GM21528 (cell line): ENCODE measurements around the gene NDUFAF4.

Source experiments
- ATAC-seq: cut with Tn5 transposase; IDR thresholded peaks from one replicate; pipeline ENCODE4 v1.9.1; 2021; ENCODE audit warnings: mild to moderate bottlenecking, moderate library complexity; ENCODE audit not compliant: unreplicated experiment, low FRiP score

The NDUFAF4 gene

DNA sequence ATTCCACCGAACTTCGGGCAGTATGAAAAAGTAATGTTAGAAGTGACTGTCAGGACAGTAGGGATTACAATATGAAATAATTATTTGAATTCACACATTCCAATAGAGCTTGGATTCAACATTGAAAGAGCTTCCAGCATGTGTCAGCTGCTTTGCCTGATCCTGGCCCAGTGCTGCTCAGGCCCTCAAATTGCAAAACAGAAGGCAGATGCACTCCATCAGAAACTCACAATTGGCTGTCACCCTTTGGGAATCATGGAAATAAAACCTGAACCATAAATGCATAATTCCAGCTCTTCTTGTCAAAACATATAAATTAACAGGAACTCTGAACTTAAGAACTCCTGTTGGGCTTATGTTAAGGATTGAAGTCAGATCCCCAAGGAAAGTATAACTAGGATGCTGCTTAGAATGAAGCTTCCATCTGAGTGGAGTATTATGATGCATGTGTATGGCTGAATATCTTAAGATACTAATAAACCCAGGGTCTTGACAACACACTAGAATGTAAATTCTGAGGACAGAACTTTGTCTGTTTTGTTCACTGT, 1.8 kb upstream of the NDUFAF4 start:
- ATAC-seq = no peak

DNA sequence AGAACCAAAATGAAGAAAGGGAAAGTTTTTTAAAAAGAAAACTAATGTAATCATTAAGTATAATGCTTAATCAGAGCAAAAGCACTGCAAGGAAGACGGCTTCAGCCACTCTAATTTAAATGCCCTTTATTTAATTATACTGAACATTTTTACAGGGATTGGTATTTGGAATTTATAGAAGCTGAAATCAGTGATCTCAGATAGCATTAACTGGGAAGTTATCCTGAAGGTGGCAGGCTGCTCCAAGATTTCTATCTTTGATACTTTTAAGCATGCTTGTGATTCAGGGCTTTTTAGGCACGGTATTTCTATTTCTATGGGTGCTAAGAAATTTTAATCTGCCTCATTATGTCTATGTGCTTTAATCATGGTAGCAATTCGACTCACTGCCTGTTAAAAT, 1.3 kb upstream of the NDUFAF4 start:
- ATAC-seq = no peak

DNA sequence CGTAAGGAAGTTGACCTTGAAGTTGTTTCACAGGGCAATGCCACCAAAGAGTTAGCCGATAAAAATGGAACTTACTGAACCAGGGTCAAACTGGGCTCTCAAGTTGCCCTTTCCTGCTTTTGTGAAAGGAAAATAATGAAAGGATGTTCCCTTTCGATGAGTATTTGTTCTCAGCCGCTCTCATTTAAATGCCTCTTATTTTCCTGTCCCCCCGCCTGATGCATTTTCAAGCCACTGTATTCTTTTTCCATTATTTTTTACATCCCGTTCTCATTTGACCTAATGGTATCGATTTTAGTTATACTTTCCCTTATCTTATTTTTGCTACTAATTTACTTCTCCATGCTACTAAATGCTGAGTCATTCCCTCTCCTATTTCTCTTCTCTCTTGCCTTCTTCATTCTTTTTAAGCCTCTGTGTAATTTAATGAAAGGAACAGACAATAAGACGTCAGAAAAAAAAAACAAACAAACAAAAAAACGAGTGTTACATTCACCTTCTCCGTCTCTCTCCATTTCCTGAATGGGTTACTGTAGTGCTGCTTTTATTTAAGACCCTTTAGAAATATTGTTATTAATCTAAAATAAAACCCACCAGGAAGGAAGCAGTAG, 655 bp upstream of the NDUFAF4 start:
- no peak for ATAC-seq

DNA sequence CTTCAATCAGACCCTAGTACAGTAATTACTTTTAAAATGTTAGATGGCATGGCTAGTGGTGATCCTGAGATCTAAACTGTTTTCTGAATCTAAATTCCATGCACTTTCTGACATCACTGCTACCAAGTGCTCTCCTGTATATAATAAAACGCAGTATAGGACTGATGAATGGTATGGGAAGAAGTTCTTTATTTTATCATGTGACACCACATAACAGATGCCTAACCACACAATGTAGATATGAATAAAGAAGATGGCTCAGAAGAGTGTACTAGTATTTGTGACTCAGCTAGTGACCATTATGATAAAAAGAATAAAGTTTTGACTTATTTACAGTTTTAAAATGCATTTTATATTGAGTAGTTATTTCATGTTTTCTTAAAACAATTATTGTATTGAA, 8.5 kb downstream of the NDUFAF4 start:
- ATAC-seq = no peak

DNA sequence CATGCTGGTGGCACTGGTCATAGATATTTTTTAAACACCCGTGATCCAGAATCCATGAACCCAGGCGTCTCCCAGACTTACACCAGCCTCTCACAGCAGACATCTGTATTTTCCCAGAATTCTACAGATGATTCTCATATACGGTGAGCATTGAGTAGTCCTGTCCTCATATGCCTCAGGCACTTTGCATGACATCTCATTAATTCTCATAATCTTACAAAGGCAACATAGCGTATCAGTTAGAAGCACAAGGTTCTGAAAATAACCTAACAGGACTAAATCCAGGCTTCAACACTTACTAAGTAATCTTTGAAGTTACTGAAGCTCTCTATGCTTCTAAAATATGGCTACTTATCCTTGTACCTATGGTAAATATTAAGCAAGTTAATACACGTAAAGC, 8.9 kb downstream of the NDUFAF4 start:
- no peak for ATAC-seq

DNA sequence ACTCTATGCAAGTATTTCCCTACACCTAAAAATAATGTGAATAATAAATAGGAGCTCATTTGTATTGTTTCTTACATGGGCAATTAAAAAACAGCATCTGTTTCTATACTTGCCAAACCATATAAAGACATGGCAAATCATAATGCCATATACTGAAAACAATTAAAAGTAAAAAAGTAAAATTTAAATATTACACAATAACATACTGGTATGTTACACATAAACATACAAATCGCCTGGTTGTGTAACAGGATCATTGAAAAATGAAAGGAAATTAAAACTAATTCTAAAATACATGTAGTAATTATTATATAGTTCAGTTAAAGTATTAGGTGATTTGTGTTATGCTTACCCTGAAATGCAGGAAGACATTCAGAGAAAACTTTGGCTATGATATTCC, 11.2 kb downstream of the NDUFAF4 start:
- no peak for ATAC-seq

DNA sequence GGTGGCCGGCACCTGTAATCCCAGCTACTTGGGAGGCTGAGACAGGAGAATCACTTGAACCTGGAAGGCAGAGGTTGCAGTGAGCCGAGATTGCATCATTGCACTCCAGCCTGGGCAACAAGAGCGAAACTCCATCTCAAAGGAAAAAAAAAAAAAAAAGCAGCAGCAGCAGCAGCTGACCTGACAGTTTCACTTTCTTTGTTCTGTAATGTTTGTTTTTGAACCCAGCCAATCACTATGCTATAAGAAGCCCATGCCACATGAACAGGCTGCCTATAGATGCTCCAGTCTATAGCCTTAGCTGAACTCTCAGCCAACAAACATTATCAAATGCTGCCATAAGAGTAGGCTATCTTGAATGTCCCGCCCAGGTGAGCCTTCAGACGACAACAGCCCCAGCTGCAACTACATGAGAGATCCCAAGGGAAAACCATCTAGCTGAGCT, 12.5 kb downstream of the NDUFAF4 start:
- peak; percentile 93 for ATAC-seq

DNA sequence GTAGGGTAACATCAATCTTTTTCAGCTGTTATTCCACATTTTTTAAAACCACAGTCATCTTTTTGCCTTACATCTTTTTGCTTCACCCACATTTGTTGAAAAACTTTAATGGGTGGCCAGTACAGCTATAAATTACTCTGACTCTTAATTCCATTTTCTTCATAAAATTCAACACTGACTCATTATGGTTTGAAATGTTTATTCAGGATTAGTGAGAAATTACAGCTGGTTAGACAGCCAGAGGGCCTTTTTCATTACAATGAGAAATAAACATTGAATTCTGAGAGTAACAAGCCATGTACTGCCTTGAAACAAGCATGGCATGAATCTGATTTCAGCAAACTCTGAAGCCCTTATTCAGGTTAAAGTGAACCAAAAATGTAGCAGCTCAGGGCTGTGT, 19.5 kb downstream of the NDUFAF4 start:
- no peak for ATAC-seq

DNA sequence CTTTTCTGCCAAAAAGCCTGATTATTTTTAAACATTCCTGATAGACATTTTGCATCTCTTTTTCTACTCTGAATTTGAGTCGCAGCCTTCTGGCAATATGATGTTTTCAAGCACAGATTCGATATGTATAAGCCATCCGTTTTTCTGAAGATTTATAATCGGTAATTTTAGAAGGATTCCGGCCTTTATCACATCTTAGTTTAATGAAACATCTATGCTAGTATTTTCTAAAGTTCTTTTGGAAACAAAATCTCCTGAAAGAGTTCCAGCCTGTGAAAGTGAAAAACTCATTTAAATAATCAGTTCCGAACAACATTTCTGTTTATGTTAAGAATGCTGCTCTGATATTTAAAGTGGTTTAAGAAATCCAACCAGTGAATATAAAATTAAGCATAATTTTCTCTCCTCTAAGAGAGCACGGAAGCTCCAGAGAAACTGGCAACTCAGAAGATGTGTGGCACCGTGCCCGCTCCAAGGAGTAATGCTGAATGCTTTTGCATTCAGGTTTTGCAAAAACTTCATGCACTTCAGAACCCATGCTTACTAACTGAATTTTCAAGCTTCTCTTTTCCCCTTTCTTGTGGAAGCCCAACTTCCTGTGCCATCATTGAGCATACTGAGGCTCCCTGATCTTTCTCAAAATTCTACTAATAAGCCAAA, 20.7 kb downstream of the NDUFAF4 start:
- no peak for ATAC-seq

DNA sequence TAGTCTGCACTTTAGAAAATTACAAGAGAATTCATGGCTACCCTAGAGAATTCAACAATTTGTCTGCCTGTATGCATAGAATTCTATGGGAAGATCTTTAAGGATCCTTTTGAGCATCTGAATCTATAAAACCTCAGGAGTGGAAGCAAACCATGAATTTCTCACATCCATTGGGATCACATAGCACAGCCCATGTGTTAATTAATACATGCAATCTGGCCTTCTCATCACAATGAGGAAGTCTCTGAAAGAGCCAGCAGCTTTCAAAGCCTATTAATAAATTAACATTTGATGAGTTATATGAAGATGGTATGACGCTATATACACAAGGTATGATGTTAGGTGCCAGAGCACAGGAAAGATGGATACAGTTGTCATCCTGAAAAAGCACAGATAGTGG, 24.7 kb downstream of the NDUFAF4 start:
- no peak for ATAC-seq

DNA sequence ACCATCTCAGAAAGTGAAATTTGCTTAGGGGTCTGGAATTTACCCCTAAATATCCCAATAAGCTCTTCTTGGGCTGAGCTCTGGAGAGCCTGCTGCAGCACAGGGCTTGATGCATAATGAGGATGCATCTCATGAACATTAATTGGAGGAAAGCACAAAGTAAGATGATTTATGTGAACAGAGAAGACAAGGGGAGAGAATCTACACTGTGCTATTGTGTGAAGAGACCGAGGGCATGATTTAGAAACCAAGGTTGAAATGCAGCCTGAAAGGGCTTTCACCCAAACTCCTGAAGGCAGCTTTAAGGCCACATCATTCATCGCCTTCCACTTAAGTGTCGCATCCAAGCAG, 32.7 kb downstream of the NDUFAF4 start:
- no peak for ATAC-seq

DNA sequence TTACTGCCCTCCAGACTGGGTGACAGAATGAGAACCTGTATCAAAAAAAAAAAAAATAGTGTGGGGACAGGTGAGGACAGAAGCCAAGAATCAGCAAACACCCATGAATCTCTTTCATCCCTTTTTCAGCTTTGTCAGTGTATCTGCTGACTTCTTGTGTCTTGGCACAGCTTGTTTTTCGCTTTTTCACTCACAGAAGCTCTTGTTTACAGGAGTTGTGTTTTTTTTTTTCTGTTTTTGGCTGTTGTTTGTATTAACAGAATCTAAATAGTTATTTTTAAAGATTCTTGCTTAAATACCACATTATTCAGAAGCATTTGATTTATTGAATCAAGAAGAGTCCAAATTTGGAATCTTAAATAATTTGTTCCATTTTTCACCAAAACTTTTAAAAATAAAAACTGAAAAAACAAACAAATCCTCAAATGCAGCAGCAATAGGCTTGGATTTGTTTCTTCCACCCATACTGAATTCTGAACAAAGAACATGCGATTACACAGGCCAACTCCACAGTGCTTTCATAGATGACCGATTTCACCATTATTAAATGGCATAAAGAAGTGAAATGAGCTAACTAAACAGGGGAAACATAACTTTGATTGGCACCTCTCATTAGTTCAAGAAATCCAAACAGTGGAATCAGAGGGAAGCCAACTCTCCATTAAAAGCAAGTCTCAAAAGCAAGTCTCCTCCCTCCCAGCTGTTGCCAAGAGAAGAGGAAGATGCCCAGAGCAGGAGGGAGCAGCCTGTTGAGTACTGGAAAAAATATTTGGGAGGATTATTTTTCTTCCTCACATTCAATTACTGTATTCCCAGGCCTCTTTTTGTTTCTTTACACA, 33.3 kb downstream of the NDUFAF4 start:
- no peak for ATAC-seq

DNA sequence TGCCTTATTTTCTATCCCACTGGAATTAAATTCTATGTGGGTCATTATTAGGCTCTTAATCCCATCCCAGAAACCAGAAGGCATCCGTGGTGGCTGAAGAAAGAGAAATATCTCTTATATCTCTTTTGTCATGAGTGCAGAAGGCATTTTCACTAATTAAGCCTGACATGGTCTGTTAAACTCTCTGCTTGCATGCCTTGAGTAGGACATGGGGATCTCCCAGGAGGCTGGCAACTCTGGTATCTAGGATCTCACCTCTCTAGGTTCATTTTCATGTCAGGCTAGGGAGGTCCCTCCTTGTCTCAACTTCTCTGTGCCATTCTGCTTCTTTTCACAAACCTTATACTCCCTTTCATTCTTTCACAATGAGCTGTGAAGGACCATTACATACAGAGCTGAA, 35.1 kb downstream of the NDUFAF4 start:
- no peak for ATAC-seq

DNA sequence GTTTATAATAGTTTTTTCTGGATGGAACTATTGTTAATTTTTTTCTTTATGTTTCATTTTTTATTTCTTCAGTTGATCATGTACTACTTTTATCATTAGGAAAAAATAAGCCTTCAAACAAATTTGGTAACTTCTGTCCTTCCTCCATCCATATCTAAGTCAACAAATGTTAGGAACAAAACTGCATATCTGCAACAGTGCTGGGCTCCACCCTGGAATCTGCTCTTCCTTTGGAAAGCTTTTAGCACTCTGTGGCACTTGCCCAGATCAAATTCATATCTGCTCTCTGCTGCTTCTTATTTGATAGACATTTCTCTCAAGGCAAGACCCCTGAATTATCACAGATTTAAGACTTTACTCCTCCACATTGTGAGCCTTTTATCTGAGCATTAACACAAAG, 36.1 kb downstream of the NDUFAF4 start:
- no peak for ATAC-seq

DNA sequence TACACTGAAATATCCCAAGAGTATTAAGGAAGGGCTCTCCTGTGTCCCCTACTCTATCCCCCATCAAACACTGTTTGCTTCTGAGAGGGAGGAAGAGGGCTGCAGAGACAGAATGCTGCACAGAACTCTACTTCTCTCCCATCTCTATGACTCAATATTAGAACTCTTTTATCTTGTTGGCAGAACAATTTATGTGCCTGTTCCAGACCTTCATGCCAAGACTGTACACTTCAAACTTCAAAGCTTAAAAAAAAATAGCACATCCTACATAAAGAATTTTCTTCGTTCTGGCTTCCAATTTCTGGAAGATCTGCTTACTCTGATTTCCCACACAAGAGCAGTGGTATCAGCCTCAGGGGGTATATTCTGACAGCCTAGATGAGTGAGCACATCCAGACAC, 40.8 kb downstream of the NDUFAF4 start:
- no peak for ATAC-seq

DNA sequence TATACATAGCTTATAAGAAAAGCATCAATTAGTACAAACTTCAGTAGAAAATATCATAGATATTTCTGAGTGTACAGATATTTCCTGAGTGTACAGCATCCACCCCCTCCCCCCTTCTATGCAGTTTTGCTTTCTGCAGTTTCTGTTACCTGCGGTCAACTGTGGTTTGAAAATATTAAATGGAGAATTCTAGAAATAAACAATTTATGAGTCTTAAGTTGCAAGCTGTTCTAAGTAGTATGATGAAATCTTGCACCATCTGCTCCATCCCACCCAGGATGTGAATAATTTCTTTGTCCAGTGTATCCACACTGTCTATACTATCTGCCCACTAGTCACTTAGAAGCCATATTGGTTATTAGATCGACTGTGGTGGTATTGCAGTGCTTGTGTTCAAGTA, 44.6 kb downstream of the NDUFAF4 start:
- no peak for ATAC-seq

DNA sequence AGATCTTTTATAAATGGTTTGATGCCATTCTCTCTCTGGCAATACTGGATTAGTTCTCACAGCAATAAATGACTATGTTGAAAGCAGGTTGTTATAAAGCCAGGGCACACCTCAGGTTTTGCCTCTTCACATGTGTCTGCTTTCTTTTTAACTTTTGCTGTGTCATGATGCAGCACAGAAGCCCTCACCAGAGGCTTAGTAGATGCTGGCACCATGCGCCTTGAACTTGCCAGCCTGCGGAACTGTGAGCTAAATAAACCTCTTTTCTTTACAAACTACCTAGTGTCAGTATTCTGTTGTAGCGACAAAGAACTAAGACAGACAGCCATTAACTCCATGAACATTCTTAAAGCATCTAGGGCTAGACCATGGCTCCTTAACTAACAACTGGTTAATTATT, 45.1 kb downstream of the NDUFAF4 start:
- ATAC-seq = no peak

DNA sequence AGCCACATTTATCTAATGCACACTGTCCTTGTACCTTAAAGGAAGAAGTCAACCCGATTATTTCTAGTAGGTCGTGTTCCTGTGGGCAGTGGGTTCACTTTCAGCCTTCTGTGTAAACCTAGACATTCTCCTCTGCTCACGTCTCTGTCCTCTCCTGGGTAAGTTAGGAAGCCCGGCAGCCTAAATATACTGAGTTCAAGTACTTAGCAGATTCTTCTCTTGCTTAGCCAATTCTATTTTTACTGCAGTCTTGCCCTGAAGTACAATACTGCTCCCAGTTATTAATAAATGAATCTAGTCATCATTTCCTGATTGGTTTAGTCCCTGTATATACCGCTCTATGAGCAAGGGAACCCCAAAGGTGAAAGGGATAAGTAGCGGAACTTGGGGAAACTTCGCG, 45.8 kb downstream of the NDUFAF4 start:
- no peak for ATAC-seq

DNA sequence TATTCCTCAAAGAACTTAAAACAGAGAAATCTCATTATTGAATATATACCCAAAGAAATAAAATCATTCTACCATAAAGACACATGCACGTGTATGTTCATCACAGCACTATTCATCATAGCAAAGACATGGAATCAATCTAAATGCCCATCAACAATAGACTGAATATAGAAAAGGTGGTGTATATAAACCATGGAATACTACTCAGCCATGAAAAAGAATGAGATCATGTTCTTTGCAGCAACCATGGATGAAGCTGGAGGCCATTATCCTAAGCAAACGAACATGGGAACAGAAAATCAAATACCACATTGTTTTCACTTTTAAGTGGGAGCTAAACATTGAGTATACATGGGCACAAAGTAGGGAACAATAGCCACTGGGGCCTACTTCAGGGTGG, 48.1 kb downstream of the NDUFAF4 start:
- ATAC-seq = no peak

DNA sequence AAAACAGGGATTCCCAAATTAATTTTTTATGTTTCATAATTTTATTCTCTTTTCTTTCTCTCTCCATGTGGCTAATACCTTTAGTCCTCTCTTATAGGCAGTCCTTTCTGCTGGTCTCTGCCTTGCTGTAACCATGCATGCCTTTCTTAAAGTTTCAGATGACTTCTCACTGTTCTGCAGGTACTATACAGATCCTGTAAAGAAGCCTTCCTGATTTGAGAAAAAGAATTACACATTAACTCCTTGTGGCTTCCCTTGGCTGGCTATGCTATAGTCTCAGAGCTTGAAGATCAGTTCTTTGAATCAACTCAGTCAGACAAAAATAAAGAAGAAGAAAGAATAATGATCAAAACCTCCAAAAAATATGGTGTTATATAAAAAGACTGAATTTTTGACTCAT, 53.2 kb downstream of the NDUFAF4 start:
- no peak for ATAC-seq

DNA sequence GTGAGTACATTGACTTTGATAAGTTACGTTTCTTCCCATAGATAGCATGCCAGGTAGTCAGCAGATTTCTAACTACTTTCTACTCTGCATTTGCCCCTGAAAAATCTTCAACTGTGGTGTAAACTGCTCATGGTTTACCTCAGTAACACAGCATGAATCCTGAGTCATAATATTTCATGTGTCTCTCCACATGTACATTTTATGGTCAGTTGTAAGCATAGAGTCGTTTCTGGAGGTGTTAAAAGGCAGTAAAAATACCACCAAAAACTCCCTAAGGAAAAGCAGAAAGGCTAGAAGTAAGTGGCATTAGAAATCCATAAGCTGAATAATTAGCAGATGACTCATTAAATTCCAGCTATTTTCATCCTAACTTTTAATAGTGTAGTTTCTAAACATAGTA, 56.3 kb downstream of the NDUFAF4 start:
- no peak for ATAC-seq
